ENCODE results near the gene ITGAL.

- TF ChIP-seq POLR2A (IDR thresholded peaks at IDR 0.05; ENCODE audit: low read depth, low read length): no peak
- TF ChIP-seq EZH2 (IDR thresholded peaks at IDR 0.05; ENCODE audit: borderline replicate concordance, low read depth, low read length, severe bottlenecking): no peak
- TF ChIP-seq POLR2AphosphoS5 (IDR thresholded peaks at IDR 0.05; ENCODE audit: insufficient read depth, low read depth, low read length): no peak
- TF ChIP-seq CTCF (IDR thresholded peaks at IDR 0.05; ENCODE audit: extremely low read depth in 1 of 2, insufficient read depth in 1 of 2, low read depth in 1 of 2, low read length in 2 of 2): no peak
- no peak for TF ChIP-seq MAX (IDR thresholded peaks at IDR 0.05; ENCODE audit: insufficient read depth, insufficient read length)
- no peak for TF ChIP-seq FOS (IDR thresholded peaks at IDR 0.05; ENCODE audit: borderline replicate concordance, insufficient read depth, low read length)
- no peak for TF ChIP-seq GATA2 (IDR thresholded peaks at IDR 0.05; ENCODE audit: insufficient read depth, insufficient read length, low read depth, low read length)
- no peak for TF ChIP-seq JUN (IDR thresholded peaks at IDR 0.05; ENCODE audit: borderline replicate concordance, insufficient read depth, insufficient read length, low read depth)
These were observed 8.5 kb upstream of the ITGAL start for GRCh38 chr16:30464078-30464477.

Measured in endothelial cell of umbilical vein (primary cell).